GM18508 (cell line): Measurements from ENCODE around the gene COL24A1.

Experiments used
- ATAC-seq: cut with Tn5 transposase; IDR thresholded peaks from one replicate; pipeline ENCODE4 v1.9.1; 2021; ENCODE audit warnings: moderate number of reproducible peaks; ENCODE audit not compliant: insufficient read depth, unreplicated experiment

Gene COL24A1

DNA sequence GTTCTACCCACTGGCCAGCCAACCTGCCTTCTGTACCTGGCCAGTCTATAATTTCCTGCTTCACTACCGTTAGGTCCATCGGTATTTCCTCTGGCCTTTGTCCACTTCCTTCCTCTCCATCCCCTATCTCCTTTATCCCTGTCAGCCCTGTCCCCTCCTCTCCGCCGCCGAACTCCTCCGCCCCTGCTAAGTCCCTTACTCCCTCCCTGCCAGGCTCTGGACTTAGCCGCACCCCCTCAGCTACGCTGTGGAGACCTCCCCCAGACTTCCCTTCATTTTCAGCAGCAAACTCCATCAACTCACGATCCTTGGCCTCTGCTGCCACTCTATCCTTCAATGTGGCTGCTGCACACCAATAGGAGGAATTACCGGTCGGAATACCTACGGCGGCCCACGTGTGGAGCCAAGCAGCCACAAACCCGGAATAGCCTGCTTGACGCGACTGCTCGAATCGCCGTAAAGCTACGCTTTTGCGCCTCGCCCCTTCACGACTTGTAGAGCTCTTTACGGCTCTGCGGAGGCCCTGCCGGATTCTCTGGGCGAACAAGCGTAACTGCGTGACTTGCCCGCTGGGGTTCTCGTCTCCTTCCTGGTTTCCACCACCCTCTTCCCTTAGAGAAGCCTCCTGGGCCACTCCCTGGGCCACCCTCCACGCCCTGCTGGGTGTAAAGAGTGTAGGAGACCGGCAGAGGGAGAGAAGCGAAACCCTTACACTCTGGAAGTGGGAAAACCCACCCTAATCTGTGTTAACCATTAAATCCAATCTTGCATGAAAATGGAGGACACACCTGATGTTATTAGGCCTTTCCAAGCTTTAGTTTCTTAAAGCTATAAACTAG lies 448.4 kb downstream of the COL24A1 start, which contains the start of gene ZNHIT6:
Gene ZNHIT6 (minus strand): TSS at position 444 of the 839 bp plus-strand sequence. CDS start 149 bp downstream, at position 295.
- peak; percentile 82 for ATAC-seq

DNA sequence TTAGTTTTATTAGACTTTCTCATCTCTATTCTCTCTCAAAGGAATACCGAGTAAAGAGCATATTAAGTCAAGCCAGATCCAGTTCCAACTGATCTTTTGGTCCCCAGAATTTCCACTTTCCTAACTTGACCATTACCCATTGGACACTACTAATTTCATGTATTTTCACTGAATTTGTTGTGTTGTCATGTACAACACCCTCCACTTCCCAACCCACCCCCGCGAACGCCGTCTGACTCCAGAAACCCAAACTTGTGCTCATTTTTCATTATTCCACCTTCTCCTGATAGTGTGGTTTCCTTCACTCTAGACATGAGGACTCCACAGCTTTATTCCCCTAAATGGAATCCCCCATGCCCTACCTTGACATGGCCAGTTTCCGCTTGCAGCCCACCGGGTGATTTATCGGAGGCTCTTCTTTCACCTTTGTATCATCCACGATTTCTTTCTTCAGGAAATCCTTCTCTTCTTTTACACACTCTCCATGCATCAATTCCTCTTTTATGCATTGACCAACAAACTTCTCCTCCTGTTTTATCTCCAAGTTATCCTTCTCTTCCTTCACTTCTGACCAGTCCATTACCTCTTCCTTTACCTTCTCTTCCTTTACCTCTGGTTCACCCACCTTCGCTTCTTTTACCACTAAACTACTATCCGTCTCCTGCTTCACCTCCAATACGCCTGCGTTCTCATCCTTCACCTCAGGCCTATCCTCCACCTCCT lies 449.1 kb downstream of the COL24A1 start:
- ATAC-seq: peak; percentile 13

- ATAC-seq: no peak
Observed at GRCh38 chr1:85705940-85706339, 450.6 kb downstream of the COL24A1 start.

- ATAC-seq: no peak
Observed at GRCh38 chr1:85700422-85700821, 456.1 kb downstream of the COL24A1 start.

GRCh38 chr1:85697895-85698294 lies 458.7 kb downstream of the COL24A1 start:
- ATAC-seq: no peak

DNA sequence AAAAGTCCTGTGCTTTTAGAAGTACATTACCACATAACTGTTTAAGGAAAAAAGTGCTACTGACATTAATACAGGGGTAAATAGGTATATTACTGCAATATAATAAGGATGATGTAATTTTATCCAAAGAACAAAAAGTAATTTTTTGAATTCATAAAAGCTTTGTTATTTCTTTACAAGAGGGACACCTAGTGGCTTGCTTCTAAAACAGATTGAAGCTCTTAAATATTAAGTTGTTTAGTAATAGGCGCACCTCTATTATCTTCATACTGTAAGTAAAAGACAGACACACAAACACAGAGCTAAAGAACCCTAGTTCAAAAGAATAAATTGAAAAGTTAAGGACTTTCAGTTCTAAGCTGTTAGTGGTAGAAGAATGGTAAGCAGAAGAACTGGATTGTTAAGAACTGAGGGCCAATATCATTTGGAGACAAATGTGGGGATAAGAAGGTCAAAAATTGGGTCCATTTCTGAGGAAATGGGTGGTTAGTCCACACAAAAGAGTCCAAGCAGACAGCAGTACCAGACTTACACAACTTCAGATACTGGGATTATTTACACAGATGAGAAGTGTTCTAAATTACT lies 463.8 kb downstream of the COL24A1 start:
- ATAC-seq: no peak

DNA sequence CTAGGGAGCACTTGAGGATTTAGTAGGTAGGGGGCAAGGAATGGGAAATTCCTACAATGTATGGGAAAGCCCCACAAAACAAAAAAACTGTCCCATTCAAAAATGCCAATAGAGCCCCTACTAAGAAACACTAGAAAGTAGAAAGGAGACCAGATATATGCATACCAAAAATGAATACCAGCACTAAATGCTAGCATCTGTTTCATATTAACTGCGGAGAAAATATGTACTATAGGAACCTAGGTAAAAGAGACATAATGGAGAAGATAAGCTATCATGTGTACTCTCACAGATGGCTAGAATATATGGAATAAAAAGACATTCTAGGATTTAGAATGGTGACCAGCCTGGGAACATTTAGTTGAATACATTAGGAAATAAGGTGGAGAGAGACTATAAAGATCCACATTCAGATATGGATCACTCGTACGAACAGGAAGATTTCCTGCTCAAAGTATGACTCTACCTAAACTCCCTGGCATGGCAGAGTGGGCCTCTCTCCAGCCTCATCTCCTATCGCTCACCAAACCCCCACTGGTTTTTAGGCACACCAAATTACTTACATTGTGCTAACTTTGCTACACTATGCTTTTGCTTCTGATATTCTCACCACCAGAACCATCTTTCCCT lies 466.7 kb downstream of the COL24A1 start:
- ATAC-seq: no peak

- ATAC-seq: no peak
Observed at GRCh38 chr1:85683292-85684025, 473.1 kb downstream of the COL24A1 start.

DNA sequence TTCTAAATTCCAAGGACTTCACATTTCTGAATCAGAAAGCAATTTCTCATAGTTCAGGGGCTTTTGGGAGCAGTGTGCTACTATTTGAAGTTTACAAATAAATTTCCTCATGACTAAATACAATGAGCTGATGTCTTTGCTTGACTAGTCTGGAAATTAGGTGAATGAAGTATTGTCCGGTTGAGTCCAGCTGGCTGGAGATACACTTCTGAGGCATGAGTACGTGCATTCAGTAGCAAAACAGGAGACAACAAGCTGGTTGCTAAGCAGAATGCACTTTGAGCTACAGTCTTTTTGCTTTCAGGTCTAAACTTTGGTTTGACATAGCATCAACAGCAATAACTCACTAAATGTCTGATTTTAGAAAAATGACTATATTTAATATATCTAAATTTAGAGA lies 475.5 kb downstream of the COL24A1 start:
- no peak for ATAC-seq
